HG02610 (cell line): ENCODE measurements around the gene USF2.
A peak's percentile ranks its signal among the peaks of the same experiment; 100 is the strongest.

ENCODE experiments used
- ATAC-seq: cut with Tn5 transposase; IDR thresholded peaks from one replicate; pipeline ENCODE4 v1.9.1; 2021; ENCODE audit warnings: mild to moderate bottlenecking, moderate library complexity; ENCODE audit not compliant: unreplicated experiment

USF2 gene

GRCh38 chr19:35241417-35241816, 27.3 kb upstream of the USF2 start:
- no peak for ATAC-seq

DNA sequence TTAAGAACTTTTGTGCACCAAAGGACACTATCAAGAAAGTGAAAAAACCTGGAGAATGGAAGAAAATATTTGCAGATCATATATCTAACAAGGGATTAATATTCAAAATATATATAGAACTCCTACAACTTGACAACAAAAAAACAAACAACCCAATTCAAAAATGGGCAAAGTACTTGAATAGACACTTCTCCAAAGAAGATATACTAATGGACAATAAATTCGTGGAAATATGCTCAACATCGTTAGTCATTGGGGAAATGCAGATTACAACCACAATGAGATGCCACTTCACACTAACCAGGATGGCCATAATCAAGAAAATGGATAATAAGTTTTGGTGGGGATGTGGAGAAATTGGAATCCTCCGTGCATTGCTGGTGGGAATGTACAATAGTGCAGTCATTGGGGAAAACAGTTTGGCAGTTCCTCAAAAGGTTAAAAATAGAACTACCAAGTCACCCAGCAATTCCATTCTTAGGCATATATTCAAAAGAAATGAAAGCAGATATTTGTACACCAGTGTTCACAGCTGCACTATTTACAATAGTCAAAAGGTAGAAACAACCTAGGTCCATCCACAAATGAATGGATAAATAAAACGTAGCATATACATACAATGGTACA, 22.2 kb upstream of the USF2 start:
- ATAC-seq, result no peak

- peak; percentile 31 for ATAC-seq
Measured at GRCh38 chr19:35247526-35248309, 21.0 kb upstream of the USF2 start.

GRCh38 chr19:35248310-35249145, 20.2 kb upstream of the USF2 start, which contains the start of gene LSR:
Gene LSR, plus strand, starts transcription at chr19:35249002. Its CDS starts 21 bp downstream, at chr19:35249023.
- ATAC-seq, result peak; percentile 76

DNA sequence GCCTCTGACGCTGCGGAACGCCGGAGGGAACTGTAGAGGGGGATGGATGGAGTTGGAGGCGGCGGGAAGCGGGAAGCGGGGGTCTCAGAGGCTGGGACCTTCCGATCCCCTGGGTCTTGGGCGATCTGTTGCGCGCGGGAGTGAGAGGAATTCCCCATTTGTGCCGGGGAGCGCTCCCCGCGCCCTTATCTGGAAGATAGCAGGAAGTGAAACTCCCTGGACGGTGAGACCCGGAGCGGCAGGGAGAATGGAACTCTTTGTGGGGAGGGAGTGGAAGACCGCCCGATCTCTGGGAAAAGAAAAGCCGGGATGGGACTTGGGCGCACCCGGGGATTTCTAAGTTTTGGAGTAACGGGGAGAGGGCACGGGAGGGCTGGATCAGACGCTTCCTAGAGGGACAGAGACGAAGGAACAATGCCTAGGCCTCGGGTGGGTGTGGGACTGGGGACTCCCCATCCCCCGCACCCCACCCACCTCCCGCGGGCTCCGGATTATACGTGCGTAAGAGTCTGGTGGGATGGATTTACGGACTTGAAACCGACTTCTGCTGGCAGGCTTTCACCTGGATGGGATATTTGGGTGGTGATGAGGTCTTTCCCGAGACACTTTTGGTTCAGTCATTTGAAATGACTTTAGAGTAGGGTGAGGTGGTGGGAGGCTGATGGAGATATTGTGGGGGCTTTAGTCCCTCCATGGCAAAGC, 19.5 kb upstream of the USF2 start:
- peak; percentile 16 for ATAC-seq

DNA sequence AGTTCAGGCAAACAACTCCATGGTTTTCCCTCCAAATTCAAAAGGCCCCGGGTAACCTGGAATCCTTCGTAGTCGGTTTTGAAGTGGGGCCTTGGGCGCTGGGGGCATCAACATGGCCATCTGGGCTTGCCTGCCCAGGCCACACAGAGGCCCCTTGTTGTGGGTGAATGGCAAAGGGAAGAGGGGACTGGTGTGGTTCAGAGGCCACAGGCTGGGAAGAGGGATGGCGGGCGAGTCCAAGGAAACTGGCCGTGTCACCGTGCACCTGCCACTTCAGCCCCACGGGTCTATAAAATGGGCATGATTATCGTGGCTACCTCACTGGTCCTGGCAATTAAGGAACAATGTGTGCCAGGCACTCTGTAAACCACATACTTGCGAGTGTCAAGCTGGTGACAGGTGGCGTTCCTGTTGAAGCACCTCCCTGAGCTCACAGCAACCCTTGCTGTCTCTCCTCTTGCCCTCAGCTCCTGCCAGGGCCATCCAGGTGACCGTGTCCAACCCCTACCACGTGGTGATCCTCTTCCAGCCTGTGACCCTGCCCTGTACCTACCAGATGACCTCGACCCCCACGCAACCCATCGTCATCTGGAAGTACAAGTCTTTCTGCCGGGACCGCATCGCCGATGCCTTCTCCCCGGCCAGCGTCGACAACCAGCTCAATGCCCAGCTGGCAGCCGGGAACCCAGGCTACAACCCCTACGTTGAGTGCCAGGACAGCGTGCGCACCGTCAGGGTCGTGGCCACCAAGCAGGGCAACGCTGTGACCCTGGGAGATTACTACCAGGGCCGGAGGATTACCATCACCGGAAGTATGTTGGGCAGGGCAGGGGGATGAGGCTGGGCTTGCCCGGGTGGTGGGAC, 18.7 kb upstream of the USF2 start:
- ATAC-seq, result no peak

GRCh38 chr19:35251456-35251855, 17.3 kb upstream of the USF2 start:
- ATAC-seq, result no peak

- no peak for ATAC-seq
Measured at GRCh38 chr19:35253316-35254286, 15.2 kb upstream of the USF2 start.

GRCh38 chr19:35254341-35255297, 14.1 kb upstream of the USF2 start:
- ATAC-seq, result no peak

GRCh38 chr19:35256566-35256965, 12.2 kb upstream of the USF2 start:
- ATAC-seq, result no peak

DNA sequence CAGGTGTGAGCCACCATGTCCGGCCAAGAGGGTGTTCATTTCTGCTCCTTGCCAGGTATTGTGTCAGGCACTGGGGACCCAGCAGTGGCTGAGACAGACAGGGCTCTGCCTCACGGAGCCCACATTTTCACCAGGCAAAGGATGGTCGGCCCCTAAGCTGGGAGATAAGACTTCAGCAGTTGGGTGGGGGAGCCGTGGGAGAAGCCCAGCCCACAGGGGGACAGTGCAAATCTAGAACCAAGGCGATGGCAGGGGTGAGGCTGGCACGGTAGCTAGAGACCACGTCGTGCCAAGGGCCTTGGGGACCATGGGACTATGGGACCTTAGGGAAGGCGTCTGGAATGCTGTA, 11.7 kb upstream of the USF2 start:
- no peak for ATAC-seq

DNA sequence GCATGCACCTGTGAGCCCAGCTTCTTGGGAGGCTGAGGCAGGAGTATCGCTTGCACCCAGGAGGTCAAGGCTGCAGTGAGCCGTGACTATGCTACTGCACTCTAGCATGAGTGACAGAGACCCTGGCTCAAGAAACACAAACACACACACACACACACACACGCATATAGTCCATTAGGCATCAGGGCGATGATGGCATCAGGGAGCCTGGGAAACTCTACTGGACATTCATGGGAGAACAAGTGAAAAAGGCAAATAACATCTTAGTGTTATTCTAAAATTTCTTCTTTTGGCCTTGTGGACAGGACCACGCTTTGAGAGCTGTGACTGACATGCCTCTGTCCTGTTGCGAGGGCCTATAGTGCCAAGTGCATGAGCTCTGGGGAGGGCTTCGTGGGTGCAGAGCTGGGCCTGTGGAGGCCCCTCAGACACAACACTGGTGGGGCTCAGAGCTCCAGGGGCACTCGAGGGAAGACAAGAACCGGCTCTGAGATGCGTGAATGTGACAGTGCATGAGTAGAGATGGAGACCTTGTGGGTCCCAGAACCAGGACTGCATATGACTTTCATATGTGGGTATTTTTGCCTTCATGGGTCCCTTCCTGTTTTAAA, 8.0 kb upstream of the USF2 start:
- no peak for ATAC-seq

- ATAC-seq, result no peak
Measured at GRCh38 chr19:35261356-35262100, 7.2 kb upstream of the USF2 start.

DNA sequence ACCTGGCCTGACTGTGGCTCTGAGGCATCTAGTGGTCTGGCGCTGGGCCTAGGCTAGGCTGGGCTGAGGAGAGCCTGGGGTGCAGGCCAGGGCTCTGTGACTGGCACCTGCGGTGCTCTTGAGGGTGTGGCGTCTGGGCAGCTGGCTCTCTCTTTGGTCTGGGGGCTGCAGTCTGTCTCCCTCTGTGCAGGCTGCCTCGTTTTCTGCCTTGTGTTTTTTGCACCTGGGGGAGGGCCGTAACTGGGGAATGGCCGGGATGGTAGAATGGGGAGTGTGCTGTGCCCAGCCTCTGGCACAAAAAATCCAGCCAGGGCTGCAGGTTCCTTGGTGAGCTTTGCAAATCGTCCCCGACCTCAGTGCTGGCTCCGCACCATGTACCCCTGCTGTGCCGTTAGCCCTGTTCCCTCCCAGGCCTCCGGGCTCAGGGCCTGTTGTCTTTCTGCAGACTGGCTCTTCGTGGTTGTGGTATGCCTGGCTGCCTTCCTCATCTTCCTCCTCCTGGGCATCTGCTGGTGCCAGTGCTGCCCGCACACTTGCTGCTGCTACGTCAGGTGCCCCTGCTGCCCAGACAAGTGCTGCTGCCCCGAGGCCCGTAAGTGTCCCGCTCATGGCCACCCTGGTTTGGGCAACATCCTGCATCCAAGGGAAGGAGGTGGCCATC, 6.5 kb upstream of the USF2 start:
- ATAC-seq, result no peak

DNA sequence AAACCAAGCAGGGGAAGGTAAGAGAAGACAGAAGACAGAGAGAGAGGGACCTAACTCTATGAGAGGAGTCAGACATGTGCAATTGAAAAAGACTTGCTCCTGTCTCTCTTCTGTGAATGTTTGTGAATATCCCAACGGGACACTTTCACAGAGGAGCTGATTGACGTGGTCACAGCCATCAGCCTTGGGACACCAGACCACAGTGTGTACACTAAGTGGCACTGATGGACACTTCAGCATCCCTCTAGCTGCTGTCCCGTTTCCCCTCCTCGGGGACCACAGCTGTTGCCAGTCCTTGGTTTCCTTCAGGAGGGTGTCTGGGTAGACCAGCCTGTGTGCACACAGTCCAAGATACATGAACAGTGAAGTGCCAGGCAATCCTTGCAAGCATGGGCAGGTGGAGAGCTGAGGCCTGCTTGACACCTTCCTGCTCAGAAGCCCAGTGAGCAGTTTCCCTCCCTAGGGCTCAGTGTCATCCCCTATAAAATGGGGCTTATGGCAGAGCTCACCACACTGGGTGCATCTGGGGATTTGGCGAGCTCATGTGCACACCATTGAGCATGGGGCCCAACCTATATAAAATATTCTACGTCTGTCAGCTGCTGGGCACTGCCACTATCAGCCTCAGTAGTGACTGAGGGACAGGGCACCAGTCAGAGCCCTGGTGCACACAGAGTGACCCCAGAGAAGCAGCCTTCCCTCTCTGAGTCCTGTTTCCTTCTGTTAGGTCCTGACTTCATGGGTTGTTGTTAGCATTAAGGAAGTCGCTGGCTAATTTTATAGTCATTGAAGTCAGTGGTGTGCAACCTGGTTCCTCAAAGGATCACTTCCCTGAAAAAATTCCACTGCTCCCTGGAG, 4.3 kb upstream of the USF2 start:
- ATAC-seq, result no peak
